ENCODE data around the gene PRMT7. TPM values are rescaled to one million over a fixed set of nuclear protein-coding genes. Genes with fewer than 3 reads are reported as not detected.

Gene PRMT7
- total RNA-seq, 1 experiment from 2014 or later: 33.1 TPM

GRCh38 chr16:68283801-68284598 is 26.8 kb upstream of the PRMT7 start:
- no peak overlapping the region for H3K4me3 ChIP-seq (ENCODE audit: low read depth in 2 of 2, low read length in 2 of 2)
- no peak for DNase-seq (ENCODE audit: low read depth, low spot score)
- POLR2A ChIA-PET: interaction anchor here (0.6 kb wide), 1 partner anchor 36 kb away, joined by 5 read pairs; no protein-coding TSS in a partner anchor
- H3K9me3 ChIP-seq (ENCODE audit: control insufficient read depth, insufficient read depth, low read depth, low read length): no peaks in the 10 kb centered on the region
- no TSS peak for BruUV-seq (replicated peaks)
- H3K4me1 ChIP-seq (ENCODE audit: control insufficient read depth, insufficient read depth, low read length): no peaks in the 10 kb centered on the region
- TF ChIP-seq TCF7L2 (IDR thresholded peaks at IDR 0.05; ENCODE audit: low read depth, low read length) (no peak), REST (IDR thresholded peaks at IDR 0.05; ENCODE audit: insufficient read depth in 1 of 2, low read depth in 2 of 2, low read length in 1 of 2) (no peak), CTCF (IDR thresholded peaks at IDR 0.05) (no peak), SIN3A (IDR thresholded peaks at IDR 0.05; ENCODE audit: borderline replicate concordance, insufficient read depth, low read depth, low read length) (no peak), POLR2AphosphoS5 (IDR thresholded peaks at IDR 0.05; ENCODE audit: low read depth, low read length) (no peak)
- H3K27ac ChIP-seq (ENCODE audit: low read length): no peak overlapping the region
- H3K36me3 ChIP-seq (ENCODE audit: control insufficient read depth, insufficient read depth, low read length): no peaks in the 10 kb centered on the region; the same call in 1 of the 2 replicates
- H3K27me3 ChIP-seq (ENCODE audit: control insufficient read depth, insufficient read depth, low read length): no peaks in the 10 kb centered on the region
- intact Hi-C loops (cut with micrococcal nuclease; ENCODE audit: unreplicated experiment): no loop called here
- in situ Hi-C loops (cut with HindIII; ENCODE audit: low pct_unique_long_range_greater_than_20kb, low sequenced_read_pairs): no loop called here
- ATAC-seq: no peak
- CTCF ChIA-PET: no interaction called here

GRCh38 chr16:68284847-68285246 is 26.0 kb upstream of the PRMT7 start:
- intact Hi-C loops (cut with micrococcal nuclease; ENCODE audit: unreplicated experiment): no loop called here
- CTCF ChIA-PET: no interaction called here
- in situ Hi-C loops (cut with HindIII; ENCODE audit: low pct_unique_long_range_greater_than_20kb, low sequenced_read_pairs): no loop called here

More at GRCh38 chr16:68284847-68285246, 26.0 kb upstream of the PRMT7 start:
- POLR2A ChIA-PET: no interaction called here
- Histone ChIP-seq H3K4me3 (ENCODE audit: low read depth in 2 of 2, low read length in 2 of 2) (no peak overlapping the region), H3K27ac (ENCODE audit: low read length) (no peak overlapping the region), H3K9me3 (ENCODE audit: control insufficient read depth, insufficient read depth, low read depth, low read length) (no peaks in the 10 kb centered on the region), H3K27me3 (ENCODE audit: control insufficient read depth, insufficient read depth, low read length) (no peaks in the 10 kb centered on the region), H3K36me3 (ENCODE audit: control insufficient read depth, insufficient read depth, low read length) (no peaks in the 10 kb centered on the region; the same call in 1 of the 2 replicates), H3K4me1 (ENCODE audit: control insufficient read depth, insufficient read depth, low read length) (no peaks in the 10 kb centered on the region)
- DNase-seq (ENCODE audit: low read depth, low spot score) (no peak), ATAC-seq (no peak)
- no TSS peak for BruUV-seq (replicated peaks)
- TF ChIP-seq REST (IDR thresholded peaks at IDR 0.05; ENCODE audit: insufficient read depth in 1 of 2, low read depth in 2 of 2, low read length in 1 of 2) (no peak), POLR2AphosphoS5 (IDR thresholded peaks at IDR 0.05; ENCODE audit: low read depth, low read length) (no peak), TCF7L2 (IDR thresholded peaks at IDR 0.05; ENCODE audit: low read depth, low read length) (no peak), CTCF (IDR thresholded peaks at IDR 0.05) (no peak), SIN3A (IDR thresholded peaks at IDR 0.05; ENCODE audit: borderline replicate concordance, insufficient read depth, low read depth, low read length) (no peak)

Data from Panc1 (cell line).